Measurements from ENCODE around the gene SESN1. TPM values are rescaled to one million over a fixed set of nuclear protein-coding genes. Genes with fewer than 3 reads are reported as not detected.

SESN1 gene
- polyA plus RNA-seq, 3 donors, result 1.8 to 21.0 (median 3.1) TPM

GRCh38 chr6:108966855-108967755 is 127.5 kb downstream of the SESN1 start:
- H3K4me3 Mint-ChIP-seq, result peak overlapping the region; percentile 16 to 79
- 0% methylated on average over 5 of the region's 12 CpGs for WGBS (ENCODE audit: insufficient coverage)
- intact Hi-C loops (cut with micrococcal nuclease), result loop anchor here in 1 of 2 donors (5.0 to 10.0 kb wide), 3 partner anchors 45 to 400 kb away; no protein-coding TSS in a partner anchor

More at GRCh38 chr6:108966855-108967755, 127.5 kb downstream of the SESN1 start:
- Mint-ChIP-seq H3K4me1 (peaks cover 33% of the 10 kb centered on the region), H3K27ac (peak overlapping the region; percentile 78 to 95 (median 87)), H3K9me3 (peaks cover 0 to 3% (median 0%) of the 10 kb centered on the region in 7 donors), H3K36me3 (peaks cover 0 to 3% of the 10 kb centered on the region in 2 donors), H3K27me3 (ENCODE audit: low read depth in 3 of 3) (peaks cover 0 to 3% (median 2%) of the 10 kb centered on the region in 3 donors)
- H2AFZ ChIP-seq (ENCODE audit: insufficient read depth, low read depth, low read length, poor library complexity, severe bottlenecking), result peak overlapping the region; percentile 75
- peak overlapping the region; percentile 57 for H3K4me2 ChIP-seq (replicated peaks; ENCODE audit: extremely low read depth, low read length, poor library complexity, severe bottlenecking)
- no peaks in the 10 kb centered on the region for H3K9me3 ChIP-seq (replicated peaks in 1 of 2; ENCODE audit: control insufficient read depth in 1 of 2, insufficient read depth in 1 of 2, low read length in 2 of 2)
- DNase-seq, result peak; percentile 87 to 98 (median 88)
- H3K4me1 ChIP-seq (ENCODE audit: control insufficient read depth in 1 of 2, insufficient read depth in 2 of 2, low read length in 2 of 2), result peaks cover 33 to 34% of the 10 kb centered on the region in 2 donors
- no peak for TF ChIP-seq CTCF (IDR thresholded peaks at IDR 0.05)
- H3K27me3 ChIP-seq (ENCODE audit: control insufficient read depth in 2 of 2, insufficient read depth in 2 of 2, low read length in 2 of 2), result no peaks in the 10 kb centered on the region
- peak overlapping the region; percentile 35 for H3K9ac ChIP-seq (ENCODE audit: insufficient read depth, low read length, poor library complexity, severe bottlenecking)
- no peaks in the 10 kb centered on the region for H3K79me2 ChIP-seq (ENCODE audit: insufficient read depth, low read length)
- H4K20me1 ChIP-seq (ENCODE audit: insufficient read depth, low read length), result no peaks in the 10 kb centered on the region
- no peaks in the 10 kb centered on the region for H3K36me3 ChIP-seq (replicated peaks in 1 of 2; ENCODE audit: control insufficient read depth in 1 of 2, insufficient read depth in 2 of 2, low read length in 2 of 2)
- peak overlapping the region in 1 of 3 experiments; percentile 31 for H3K4me3 ChIP-seq (replicated peaks in 1 of 3; ENCODE audit: low read depth in 2 of 3, low read length in 3 of 3)
- H3K27ac ChIP-seq (ENCODE audit: low read depth in 1 of 2, low read length in 2 of 2), result peak overlapping the region; percentile 18 to 59
